Astrocyte (in vitro differentiated cells and primary cell): ENCODE measurements around the gene CCDC195. TPM values are rescaled to one million over a fixed set of nuclear protein-coding genes. Genes with fewer than 3 reads are reported as not detected.

ENCODE experiments used
- DNase-seq: peaks from one replicate; pipeline ENCODE4 v3.0.0-alpha.2; 2010; ENCODE audit warnings: low read depth
- FAIRE-seq: peaks from 2 replicates; lab custom pipeline; 2011; peaks lifted over from hg19 to GRCh38; lab: Jason Lieb, UNC
- H2AFZ ChIP-seq: 2 replicates; pipeline ENCODE4 v1.6.0; 2012; ENCODE audit warnings: low read depth, low read length, inconsistent platforms
- H3K27ac ChIP-seq: 2 replicates; pipeline ENCODE4 v1.5.1; 2011; ENCODE audit warnings: low read depth, low read length, inconsistent platforms
- H3K27me3 ChIP-seq: 2 replicates; pipeline ENCODE4 v1.6.0; 2011; ENCODE audit warnings: low read length, inconsistent platforms; ENCODE audit not compliant: insufficient read depth
- H3K36me3 ChIP-seq: 2 replicates; pipeline ENCODE4 v1.5.1; 2011; ENCODE audit warnings: low read length, inconsistent platforms; ENCODE audit not compliant: insufficient read depth
- H3K4me1 ChIP-seq: 2 replicates; pipeline ENCODE4 v1.5.1; 2011; ENCODE audit warnings: low read length, inconsistent platforms; ENCODE audit not compliant: insufficient read depth
- H3K4me2 ChIP-seq: 2 replicates; pipeline ENCODE4 v1.6.0; 2012; ENCODE audit warnings: low read length, inconsistent platforms
- H3K4me3 ChIP-seq: 2 replicates; pipeline ENCODE4 v1.5.1; 2011; ENCODE audit warnings: low read depth, mild to moderate bottlenecking, low read length, inconsistent platforms; ENCODE audit not compliant: insufficient read depth
- H3K79me2 ChIP-seq: 2 replicates; pipeline ENCODE4 v1.6.0; 2012; ENCODE audit warnings: mild to moderate bottlenecking, low read length, inconsistent platforms; ENCODE audit not compliant: insufficient read depth
- H3K9ac ChIP-seq: 2 replicates; pipeline ENCODE4 v1.6.0; 2012; ENCODE audit warnings: mild to moderate bottlenecking, low read length, inconsistent platforms
- H3K9me3 ChIP-seq: 2 replicates; pipeline ENCODE4 v1.5.1; 2012; ENCODE audit warnings: low read depth, mild to moderate bottlenecking, low read length, inconsistent platforms; ENCODE audit not compliant: insufficient read depth
- H4K20me1 ChIP-seq: 2 replicates; pipeline ENCODE4 v1.6.0; 2012; ENCODE audit warnings: low read length, inconsistent platforms; ENCODE audit not compliant: insufficient read depth
- H3K27ac Mint-ChIP-seq: one replicate; pipeline ENCODE4 v1.8.0; 2021; ENCODE audit warnings: mild to moderate bottlenecking, mixed read lengths; ENCODE audit not compliant: unreplicated experiment
- H3K27me3 Mint-ChIP-seq: one replicate; pipeline ENCODE4 v1.8.0; 2021; ENCODE audit warnings: low read depth, mixed read lengths; ENCODE audit not compliant: unreplicated experiment
- H3K36me3 Mint-ChIP-seq: one replicate; pipeline ENCODE4 v1.8.0; 2021; ENCODE audit warnings: low read depth, mixed read lengths; ENCODE audit not compliant: unreplicated experiment
- H3K4me1 Mint-ChIP-seq: one replicate; pipeline ENCODE4 v1.8.0; 2021; ENCODE audit warnings: low read depth, mixed read lengths; ENCODE audit not compliant: unreplicated experiment
- H3K4me3 Mint-ChIP-seq: one replicate; pipeline ENCODE4 v1.8.0; 2021; ENCODE audit warnings: mild to moderate bottlenecking, moderate library complexity, mixed read lengths; ENCODE audit not compliant: unreplicated experiment
- H3K9me3 Mint-ChIP-seq: one replicate; pipeline ENCODE4 v1.8.0; 2021; ENCODE audit warnings: mild to moderate bottlenecking, mixed read lengths; ENCODE audit not compliant: unreplicated experiment
- CTCF ChIP-seq: IDR thresholded peaks from 2 replicates; pipeline ENCODE4 v1.5.1; 2011; ENCODE audit warnings: low read depth, mild to moderate bottlenecking, inconsistent platforms, low read length, moderate library complexity; ENCODE audit not compliant: insufficient read depth
- EZH2 ChIP-seq: IDR thresholded peaks from 2 replicates; pipeline ENCODE4 v1.6.1; 2012; ENCODE audit warnings: mild to moderate bottlenecking, low read length, inconsistent platforms; ENCODE audit not compliant: insufficient read depth
- total RNA-seq: library from RNA; stranded (reverse); gene quantifications from 2 replicates; pipeline ENCODE4 v1.2.1, GENCODE V29; 2021

The CCDC195 gene
- total RNA-seq, 1 donor from 2014 or later = not detected

GRCh38 chr2:224757934-224758548 lies 41.9 kb upstream of the CCDC195 start:
- Histone ChIP-seq H4K20me1 (no peaks in the 10 kb centered on the region), H3K4me3 (no peak overlapping the region), H3K9me3 (peaks cover 12% of the 10 kb centered on the region), H2AFZ (no peak overlapping the region), H3K4me2 (no peak overlapping the region), H3K4me1 (no peaks in the 10 kb centered on the region), H3K9ac (no peak overlapping the region), H3K36me3 (peaks cover 18% of the 10 kb centered on the region), H3K79me2 (no peaks in the 10 kb centered on the region), H3K27ac (no peak overlapping the region), H3K27me3 (no peaks in the 10 kb centered on the region)
- H3K9me3 Mint-ChIP-seq = peaks cover 19% of the 10 kb centered on the region
- DNase-seq = no peak
- TF ChIP-seq EZH2 (no peak), CTCF (no peak)
- no peaks in the 10 kb centered on the region for H3K4me1 Mint-ChIP-seq
- peaks cover 4% of the 10 kb centered on the region for H3K36me3 Mint-ChIP-seq
- H3K27ac Mint-ChIP-seq = no peak overlapping the region
- no peaks in the 10 kb centered on the region for H3K27me3 Mint-ChIP-seq
- H3K4me3 Mint-ChIP-seq = no peak overlapping the region
- no peak for FAIRE-seq

- peaks cover 3% of the 10 kb centered on the region for H3K36me3 Mint-ChIP-seq
- Histone ChIP-seq H3K27me3 (no peaks in the 10 kb centered on the region), H3K4me1 (no peaks in the 10 kb centered on the region), H3K4me2 (no peak overlapping the region), H3K36me3 (peaks cover 8% of the 10 kb centered on the region), H3K27ac (no peak overlapping the region), H3K9me3 (peaks cover 12% of the 10 kb centered on the region), H3K9ac (no peak overlapping the region), H2AFZ (no peak overlapping the region), H4K20me1 (no peaks in the 10 kb centered on the region), H3K79me2 (no peaks in the 10 kb centered on the region), H3K4me3 (no peak overlapping the region)
- H3K27me3 Mint-ChIP-seq = no peaks in the 10 kb centered on the region
- peaks cover 17% of the 10 kb centered on the region for H3K9me3 Mint-ChIP-seq
- H3K4me3 Mint-ChIP-seq = no peak overlapping the region
- TF ChIP-seq EZH2 (no peak), CTCF (no peak)
- H3K27ac Mint-ChIP-seq = no peak overlapping the region
- DNase-seq (peak; percentile 48), FAIRE-seq (no peak)
- H3K4me1 Mint-ChIP-seq = no peaks in the 10 kb centered on the region
Observed at GRCh38 chr2:224753743-224754540, 37.8 kb upstream of the CCDC195 start.
